Testis (tissue), 2 donors: ENCODE measurements around the gene SIRT7.

Experiments used
- CTCF ChIP-seq, 3 experiments: fragments of 450-650 bp in 2 of 3; fragments of 200-600 bp in 1 of 3; sonication (generic) in 1 of 3; IDR thresholded peaks; one replicate each; pipeline ENCODE4 v1.5.1; 2016 to 2019; ENCODE audit warnings: antibody characterized with exemption in 3 of 3, mild to moderate bottlenecking in 2 of 3, moderate library complexity in 1 of 3
- POLR2A ChIP-seq: fragments of 450-650 bp; IDR thresholded peaks from one replicate; pipeline ENCODE4 v1.6.1; 2017; ENCODE audit warnings: antibody characterized with exemption, mild to moderate bottlenecking, moderate library complexity

- TF ChIP-seq CTCF (IDR thresholded peaks at IDR 0.05) (no peak), POLR2A (no peak)
Observed at GRCh38 chr17:81885454-81885853, 32.5 kb downstream of the SIRT7 start.
